M059J (cell line): ENCODE results near the gene GSTO2. TPM values are rescaled to one million over a fixed set of nuclear protein-coding genes. Genes with fewer than 3 reads are reported as not detected.

Source experiments
- DNase-seq: peaks from one replicate; pipeline ENCODE4 v3.0.0-alpha.2; 2012; ENCODE audit warnings: low read depth
- total RNA-seq: library from RNA; depleted of rRNA; stranded (reverse); fragments of >200 nt; shearing (Covaris generic); gene quantifications from 2 replicates; pipeline ENCODE4 v1.2.3, GENCODE V29; 2014

The GSTO2 gene
- total RNA-seq, 1 experiment from 2014 or later: 0.17 TPM

DNA sequence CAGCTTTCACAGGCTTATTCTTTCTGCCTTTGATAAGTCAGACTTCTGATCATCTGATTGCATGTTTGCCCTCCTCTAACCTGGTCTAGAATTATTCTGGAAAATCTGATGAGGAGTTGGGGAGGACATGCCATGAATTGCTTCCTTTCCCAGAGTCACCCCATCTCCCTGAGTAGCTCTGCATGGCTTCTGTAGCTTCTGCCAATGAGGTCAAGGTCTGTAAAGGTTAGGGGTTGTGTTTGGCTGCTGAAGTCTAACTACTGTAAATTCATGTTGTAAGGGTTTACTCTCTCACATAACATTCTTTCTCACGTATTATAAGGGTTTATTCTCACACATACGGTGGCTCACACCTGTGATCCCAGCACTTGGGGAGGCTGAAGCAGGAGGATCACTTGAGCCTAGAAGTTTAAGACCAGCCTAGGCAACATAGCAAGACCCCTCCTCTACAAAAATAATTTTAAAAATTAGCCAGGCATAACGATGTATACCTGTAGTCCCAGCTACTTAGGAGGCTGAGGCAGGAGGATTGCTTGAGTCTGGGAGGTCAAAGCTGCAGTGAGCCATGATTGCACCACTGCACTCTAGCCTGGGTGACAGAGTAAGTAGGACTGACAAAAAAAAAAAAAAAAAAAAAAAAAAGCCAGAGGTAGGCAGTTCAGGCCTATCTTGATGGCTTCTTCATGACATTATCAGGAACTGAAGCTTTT lies 10.7 kb downstream of the GSTO2 start:
- no peak for DNase-seq

DNA sequence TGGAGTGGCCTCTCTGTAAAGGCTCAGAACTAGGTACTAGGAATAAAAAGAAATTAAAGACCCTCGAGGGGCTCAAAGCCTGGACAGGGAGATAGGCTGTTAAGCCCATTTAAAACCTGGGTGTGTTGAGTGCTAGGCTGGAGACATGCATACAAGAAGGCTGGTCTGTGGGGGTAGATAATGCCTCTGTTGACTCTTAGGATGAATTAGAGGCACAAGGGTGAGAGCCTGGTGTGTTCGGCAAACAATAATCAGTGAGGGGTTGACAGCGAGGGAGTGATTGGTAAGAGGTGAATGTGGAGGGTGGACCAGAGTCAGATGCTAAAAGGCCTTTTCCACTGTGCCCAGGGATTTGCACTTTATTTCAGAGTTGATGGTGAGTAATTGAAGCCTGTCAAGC lies 12.7 kb downstream of the GSTO2 start:
- no peak for DNase-seq

DNA sequence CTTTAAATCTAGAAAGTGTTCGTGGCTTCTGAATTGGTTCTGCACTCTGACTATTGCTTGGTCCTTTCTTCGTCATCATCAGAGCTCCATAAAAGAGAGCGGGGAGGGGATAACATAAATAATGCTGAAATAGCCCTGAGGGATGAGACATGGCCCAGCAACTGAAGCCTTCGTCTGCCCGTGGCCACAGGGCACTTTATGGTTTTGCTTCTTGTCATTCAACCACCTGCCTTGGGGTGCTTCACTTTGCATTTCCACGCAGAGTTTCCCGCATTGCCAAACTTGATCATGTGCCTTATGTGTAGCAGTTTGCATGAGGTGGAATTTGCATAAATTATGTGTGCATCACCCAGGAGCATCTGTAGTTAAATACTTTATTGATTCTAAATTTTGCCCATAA lies 15.9 kb downstream of the GSTO2 start:
- DNase-seq: peak; percentile 53

DNA sequence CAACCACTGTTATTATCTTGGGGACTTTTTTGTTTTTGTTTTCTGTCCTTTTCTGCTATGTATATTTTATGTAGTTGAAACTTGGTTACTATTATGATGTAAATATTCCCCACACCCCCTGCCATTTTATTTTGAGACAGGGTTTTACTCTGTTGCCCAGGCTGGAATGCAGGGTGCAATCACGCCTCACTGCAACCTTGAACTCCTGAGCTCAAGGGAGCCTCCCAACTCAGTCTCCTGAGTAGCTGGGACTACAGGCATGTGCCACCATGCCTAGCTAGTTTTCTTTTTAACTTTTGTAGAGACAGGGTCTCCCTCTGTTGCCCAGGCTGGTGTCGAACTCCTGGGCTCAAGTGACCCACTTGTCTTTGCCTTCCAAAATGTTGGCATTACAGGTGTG lies 18.0 kb downstream of the GSTO2 start:
- no peak for DNase-seq

DNA sequence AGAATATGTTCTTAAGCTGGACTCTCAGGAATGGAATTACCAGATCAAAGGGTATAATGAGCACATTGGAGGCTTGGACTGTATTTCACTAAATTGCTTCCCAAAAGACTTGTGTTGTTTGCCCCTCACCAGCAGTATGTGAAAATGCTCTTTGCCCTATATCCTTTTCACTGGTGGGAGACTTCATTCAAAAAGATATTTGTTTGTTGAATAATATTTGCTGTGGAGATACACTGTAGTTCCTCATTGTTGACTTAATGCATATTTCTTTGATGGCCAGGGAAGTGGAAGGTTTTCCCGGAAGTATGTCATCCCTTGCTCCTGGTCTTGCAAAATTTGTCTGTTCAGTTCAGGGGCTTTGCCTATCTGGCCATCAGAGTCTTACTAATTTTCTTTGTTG lies 19.4 kb downstream of the GSTO2 start:
- no peak for DNase-seq

DNA sequence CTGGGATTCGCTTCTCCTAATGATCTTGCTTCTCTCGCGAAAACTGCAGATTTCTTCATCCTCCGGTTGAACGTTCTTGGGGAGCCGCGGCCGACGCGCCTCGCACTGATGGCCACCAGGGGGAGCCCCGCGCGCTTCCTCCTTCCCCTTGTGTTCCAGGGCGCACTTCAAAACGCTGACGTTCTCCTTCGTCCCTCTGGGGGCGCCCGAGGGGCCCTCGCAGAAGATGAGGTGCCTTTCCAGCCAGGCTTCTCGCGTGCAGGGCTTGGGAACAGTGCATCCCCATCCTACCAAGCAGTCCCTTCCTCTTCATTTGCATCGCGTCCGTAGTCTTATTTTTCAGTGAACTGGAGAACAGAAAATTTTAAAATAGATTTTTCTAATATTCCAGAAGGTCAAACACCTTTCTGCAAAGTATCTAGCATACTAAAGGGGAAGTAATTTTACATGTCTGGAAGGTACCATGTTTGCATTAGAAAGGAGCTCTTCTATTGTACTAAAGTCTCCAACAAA lies 22.5 kb downstream of the GSTO2 start:
- peak; percentile 80 for DNase-seq

DNA sequence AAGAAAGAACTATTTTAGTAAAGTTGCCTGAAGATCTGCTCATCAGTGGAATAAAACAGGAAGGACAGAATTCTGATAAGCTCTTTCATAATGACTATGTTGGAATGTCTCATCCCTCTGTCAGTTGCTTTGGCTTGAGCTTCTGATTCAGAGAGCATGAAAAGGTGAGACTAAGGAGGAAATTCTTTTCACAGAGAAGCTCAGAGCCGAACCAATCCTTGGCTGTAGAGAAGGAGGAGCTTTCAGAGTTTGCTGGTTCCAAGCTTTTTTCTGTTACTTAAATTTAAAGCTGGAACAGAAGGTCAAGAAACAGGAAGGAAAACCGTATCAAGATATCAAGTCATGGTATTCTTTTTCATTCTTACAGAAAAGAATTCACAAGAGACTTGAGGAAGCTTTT lies 24.0 kb downstream of the GSTO2 start:
- DNase-seq: peak; percentile 55

DNA sequence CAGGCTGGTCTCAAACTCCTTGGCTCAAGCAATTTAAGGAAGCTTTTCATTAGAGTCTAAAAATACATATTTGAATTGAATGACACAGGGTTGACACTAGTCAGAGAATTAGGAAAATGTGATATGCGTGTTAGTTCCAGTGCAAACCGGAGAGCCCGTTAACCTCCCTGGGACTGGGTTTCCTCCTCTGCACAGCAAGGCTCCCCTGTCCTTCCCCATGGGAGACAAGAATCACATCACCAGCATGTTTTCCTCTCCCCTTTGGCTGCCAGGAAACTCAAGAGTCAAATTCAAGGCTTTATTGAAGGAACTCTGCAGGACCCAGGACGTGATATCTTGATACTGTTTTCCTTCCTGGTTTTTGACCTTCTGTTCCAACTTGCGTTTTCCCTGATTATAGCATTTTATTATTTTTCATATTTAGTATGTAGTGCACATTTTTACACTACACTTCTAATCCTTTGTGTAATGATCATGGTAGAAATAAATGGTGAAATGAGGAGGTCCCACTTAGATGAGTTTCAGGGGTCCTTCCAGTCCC lies 24.9 kb downstream of the GSTO2 start:
- DNase-seq: no peak

DNA sequence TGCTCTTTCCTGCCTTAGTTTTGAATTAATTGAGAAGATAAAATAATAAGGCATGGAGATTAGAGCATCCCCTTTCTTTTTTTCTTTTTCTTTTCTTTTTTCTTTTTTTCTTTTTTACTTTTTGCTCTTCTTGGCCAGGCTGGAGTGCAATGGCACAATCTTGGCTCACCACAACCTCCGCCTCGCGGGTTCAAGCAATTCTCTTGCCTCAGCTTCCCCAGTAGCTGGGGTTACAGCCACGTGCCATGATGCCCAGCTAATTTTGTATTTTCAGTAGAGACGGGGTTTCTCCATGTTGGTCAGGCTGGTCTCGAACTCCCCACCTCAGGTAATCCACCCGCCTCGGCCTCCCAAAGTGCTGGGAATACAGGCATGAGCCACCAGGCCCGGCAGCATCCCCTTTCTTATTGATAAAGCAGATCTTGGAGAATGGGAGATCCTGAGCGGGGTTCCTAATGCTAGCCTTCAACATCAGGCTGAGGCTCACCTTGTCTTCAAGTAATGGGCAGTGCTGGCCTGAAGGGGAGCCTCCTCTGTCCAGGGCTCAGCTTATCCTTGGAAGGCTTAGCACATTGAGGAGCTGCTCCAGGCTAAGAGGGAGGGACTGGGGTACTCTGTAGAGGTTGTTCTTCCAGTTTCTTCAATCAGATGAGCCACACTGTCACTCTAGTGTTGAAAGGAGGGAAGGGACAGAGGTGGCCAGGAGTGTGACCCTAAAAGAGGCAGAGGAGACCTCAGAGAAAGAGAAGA lies 27.9 kb downstream of the GSTO2 start:
- no peak for DNase-seq

DNA sequence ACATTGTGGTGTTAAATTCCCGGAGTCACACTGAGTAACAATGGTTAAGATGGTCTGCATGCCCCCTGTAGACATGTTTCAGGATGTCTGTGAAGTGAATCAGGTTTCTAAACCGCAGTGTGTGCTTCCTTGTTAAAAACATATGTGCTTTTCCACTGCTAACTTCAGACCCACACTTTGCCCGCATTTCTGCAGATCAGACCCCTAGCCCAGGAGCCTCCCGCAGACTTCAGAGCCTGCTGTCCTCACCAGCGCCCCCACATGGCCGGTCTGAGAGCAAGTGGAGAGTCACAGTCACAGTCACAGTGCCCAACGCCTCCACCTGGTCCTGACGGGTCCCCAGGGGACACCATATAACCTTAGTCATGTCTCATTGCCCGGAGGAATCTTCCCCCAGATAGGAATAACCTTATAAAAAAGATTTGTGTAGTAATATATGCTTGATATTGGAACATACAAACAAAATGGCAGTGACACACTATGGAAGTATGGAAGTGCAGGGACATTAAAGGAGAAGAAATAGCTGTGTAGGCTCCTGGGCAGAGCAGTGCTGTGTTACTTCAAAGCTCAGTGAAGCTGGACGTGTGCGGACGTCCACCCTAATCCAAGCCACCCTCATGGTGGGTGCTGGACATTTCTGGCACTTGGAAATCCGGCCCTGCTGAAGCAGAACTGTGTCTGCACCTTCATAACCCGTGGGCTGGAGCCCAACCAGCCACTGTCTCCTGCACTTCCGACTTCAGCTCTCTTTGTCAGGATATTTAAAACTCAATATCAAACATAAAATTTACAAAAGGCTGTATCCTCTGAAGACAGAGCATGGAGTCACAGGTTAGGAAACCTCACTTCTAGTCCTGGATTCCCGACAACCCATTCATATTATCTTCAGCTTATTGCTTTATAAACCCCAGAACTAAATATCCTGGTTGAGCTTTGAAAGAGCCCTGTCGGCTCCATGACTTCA lies 29.0 kb downstream of the GSTO2 start:
- DNase-seq: no peak

DNA sequence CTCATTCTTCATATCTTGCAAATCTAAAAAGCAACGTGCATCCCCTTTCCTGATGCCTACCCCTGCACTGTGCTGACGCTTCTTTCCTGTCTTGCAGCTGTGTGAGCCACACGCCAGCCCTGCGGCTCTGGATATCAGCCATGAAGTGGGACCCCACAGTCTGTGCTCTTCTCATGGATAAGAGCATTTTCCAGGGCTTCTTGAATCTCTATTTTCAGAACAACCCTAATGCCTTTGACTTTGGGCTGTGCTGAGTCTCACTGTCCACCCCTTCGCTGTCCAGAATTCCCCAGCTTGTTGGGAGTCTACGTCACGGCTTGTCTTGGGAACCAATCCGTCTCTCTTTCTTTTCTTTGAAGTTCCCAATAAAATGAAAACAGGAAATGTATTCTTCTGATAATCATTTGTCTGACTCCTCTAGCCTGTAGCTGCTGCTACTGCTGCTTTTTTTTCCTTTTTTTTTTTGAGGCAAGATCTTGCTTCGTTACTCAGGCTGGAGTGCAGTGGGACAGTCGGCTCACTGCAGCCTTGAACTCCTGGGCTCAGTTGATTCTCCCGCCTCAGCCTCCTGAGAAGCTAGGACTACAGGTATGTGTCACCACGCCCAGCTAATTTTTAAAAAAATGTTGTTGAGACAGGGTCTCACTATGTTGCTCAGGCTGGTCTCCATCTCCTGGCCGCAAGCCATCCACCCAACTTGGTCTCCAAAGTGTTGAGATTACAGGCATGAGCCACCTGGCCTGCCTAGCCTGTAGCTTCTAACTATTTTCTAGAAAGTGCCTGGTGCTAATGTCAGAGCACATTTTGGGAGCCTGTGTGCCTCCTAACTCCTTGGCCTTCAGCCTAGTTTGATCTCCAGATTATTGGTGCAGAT lies 30.3 kb downstream of the GSTO2 start:
- no peak for DNase-seq

DNA sequence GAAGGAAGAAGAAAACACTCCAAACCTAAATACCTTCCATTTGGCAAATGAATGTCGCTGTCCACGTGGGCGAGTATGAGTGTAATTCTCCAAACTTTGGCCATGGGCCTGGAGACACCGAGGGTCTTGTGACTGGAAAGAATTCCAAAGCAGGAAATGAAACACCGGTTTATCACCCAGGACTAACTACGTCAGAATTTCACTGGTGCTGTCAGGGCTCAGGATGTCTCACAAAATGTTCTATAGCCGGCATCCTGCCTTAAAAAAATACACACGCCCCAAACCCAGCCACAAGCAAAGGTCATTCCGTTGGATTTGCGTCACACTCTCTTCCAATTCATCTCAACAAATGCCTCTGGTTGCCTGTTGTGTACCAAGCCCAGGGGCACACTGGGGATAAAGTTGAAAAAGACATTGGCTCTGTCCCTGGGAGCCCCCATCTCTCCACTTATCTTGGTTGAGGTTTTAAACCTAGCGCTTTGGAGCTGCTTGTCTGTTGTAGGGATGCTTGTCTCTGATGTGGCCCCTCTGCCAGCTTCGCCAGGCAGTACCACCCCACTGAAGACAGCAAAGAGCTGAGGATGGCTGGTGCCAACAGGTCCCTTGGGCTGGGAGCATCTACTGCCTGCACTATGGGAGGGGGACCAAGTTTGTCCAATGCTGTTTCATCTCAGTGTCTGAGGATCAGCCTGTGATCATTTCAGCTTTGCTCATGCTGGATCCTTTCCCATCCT lies 31.2 kb downstream of the GSTO2 start:
- DNase-seq: peak; percentile 91

DNA sequence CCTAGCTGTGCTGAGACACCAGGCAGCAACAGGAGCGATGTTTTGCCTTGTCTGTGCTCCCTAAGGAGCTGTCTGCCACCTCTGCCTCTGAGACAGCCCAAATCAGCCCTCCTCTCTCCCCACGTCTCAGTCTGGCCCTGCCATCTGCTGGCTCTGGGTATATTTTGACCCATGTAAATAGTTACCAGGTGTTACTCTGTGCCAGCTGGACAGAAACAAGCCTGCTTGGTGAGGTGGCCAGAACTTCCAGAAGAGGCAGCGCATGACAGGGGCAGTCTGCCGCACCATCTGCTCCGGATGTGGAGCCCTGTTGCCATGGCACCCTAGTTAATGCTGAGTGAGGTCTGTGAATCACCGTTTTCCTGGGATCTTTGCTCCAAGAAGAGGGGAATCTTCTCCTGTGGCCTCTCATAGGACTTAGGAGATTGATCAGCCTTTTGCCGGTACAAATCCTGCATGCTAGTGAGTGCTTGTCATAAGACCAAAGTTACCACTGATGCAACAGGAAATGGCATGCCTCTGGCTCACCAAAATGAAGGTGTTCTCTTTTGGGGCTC lies 31.8 kb downstream of the GSTO2 start:
- DNase-seq: peak; percentile 98

DNA sequence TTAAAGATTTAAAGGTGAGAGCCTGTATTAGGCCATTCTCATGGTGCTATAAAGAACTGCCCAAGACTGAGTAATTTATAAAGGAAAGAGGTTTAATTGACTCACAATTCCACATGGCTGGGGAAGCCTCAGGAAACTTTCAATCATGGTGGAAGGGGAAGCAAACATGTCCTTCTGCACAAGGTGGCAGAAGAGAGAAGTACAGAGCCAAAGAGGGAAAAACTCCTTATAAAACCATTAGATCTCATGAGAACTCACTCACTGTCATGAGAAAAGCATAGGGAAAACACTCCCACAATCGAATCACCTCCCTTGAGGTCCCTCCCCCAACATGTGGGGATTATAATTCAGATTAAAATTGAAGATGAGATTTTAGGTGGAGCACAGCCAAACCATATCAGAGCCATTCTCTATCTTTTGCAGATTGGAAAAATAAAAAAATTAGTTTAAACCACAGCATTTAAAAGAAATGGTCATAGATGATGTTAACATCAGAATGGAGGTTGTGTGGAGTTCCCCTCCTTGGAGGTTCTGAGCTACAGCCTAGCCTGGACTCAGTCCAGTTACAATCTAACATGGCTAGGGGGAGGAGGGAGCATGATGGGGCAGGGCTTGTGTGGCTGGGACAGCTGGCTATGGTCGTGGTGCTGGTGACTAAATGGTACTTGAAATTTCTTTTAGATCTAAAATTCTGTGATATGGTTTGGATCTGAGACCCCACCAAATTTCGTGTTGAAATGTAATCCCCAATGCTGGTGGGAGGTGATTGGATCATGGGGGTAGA lies 33.1 kb downstream of the GSTO2 start:
- DNase-seq: no peak

DNA sequence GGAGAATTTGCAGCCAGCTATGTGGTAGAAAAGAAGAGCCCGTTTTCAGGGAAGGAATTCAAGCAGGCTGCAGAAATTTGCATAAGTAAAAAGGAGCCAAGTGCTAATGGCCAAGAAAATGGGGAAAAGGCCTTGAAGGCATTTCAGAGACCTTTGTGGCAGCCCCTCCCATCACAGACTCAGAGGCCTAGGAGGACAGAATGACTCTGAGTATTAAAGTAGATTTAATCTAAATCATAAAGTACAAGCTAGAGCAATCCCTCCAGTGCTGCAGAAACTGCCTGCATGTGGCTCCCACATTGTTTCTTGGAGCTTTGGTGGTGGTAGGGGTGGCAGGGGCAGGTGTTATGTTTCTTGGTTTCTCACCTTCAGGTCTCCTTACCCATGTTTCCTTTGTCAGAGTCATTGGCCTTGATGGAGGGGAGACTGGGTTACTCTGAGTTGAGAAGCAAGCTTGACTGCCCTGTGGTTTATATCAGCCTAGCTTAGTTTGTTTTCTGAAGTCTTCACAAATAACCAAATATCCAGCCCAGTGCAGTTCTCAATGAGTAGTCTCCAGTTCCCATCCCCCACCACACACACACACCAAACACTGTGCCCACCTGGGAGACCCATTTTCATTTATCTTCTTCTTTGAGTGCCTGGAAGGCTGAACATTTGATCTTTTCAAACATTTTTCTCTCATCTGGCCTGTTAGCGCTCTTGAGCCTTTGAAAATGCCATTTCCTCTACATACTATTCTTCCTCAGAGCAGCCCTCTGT lies 34.8 kb downstream of the GSTO2 start:
- no peak for DNase-seq

DNA sequence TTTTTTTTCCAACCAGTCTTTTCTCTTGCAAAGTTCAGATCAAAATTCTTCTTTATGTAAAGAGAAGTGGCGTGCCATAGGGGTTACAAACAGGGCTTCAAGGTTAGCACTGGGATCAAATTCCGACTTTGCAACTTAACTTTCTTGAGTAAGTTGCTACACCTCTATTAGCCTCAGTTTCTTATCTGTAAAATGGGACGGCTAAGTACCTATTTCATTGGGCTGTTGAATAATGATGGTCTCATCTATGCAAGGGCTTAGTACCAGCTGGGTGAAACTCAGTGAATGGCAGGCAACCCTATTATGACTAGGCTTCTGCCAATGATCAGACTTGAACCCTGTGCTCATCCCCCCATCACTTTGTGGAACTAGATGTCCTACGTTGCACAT lies 35.4 kb downstream of the GSTO2 start:
- DNase-seq: no peak

DNA sequence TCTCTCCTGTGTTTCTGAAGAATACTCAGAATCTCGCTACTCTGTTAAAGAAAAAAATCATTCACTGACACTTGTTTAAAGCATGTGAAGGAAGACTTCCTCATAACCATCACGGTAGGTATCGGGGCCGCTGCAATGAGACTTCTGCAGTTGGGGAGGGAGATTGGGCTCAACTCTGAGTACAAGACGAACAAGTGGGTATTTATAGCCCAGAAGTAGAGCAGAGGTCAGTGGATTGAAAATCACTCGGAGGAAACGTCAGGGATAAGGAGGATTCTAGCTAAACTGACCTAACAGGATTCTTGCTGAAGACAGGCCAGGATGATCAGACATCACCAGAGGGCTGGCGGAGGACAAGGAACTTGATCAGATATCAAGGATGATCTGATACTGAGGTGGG lies 35.9 kb downstream of the GSTO2 start:
- DNase-seq: no peak

DNA sequence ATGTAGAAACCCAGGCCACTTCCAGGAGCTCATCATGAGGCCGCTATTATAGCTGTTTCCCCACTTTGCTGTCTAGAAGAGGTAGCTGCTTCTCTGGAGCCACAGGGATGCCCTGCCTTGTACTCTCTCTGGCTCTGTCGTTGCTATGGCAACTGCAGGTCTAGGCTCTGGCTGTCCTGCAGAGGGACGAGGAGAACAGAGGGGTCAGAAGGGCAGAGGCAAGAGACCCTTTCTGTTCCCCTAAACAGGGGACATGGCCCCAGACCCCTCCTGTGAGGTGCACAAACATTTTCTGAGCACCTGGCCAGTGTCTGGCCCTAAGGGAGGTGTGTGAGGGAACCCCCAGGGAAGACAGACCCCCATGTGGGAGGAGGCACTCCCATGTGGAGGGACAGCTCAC lies 37.9 kb downstream of the GSTO2 start:
- no peak for DNase-seq
